Natural killer cell treated with Interleukin-12 subunit alpha and Interleukin-12 subunit beta and Interleukin-15 and Interleukin-18, amount 100 ng/mL, for 72 hours (primary cell): ENCODE results near the gene UNCX. TPM values are rescaled to one million over a fixed set of nuclear protein-coding genes. Genes with fewer than 3 reads are reported as not detected.

Experiments used
- ATAC-seq, 2 donors: fragments of 150-1000 bp; cut with Tn5 transposase in 1 of 2; sonication (Bioruptor Pico), chemical (Tn5 transposase) in 1 of 2; 2 replicates each; pipeline ENCODE4 v1.10.0; 2021
- DNase-seq: peaks from one replicate; pipeline ENCODE4 v3.0.0; 2022; ENCODE audit warnings: low spot score
- H3K27ac Mint-ChIP-seq, 2 donors: 1 replicate in 1 of 2; 2 replicates in 1 of 2; pipeline ENCODE4 v1.8.0; 2022; ENCODE audit warnings: mixed read lengths in 2 of 2, mild to moderate bottlenecking in 1 of 2, moderate library complexity in 1 of 2
- H3K27me3 Mint-ChIP-seq, 2 donors: 1 replicate in 1 of 2; 2 replicates in 1 of 2; pipeline ENCODE4 v1.8.0; 2022; ENCODE audit warnings: mixed read lengths in 2 of 2
- H3K36me3 Mint-ChIP-seq: one replicate; pipeline ENCODE4 v1.8.0; 2022; ENCODE audit warnings: mixed read lengths
- H3K4me1 Mint-ChIP-seq, 2 donors: 1 replicate in 1 of 2; 2 replicates in 1 of 2; pipeline ENCODE4 v1.8.0; 2022; ENCODE audit warnings: low read depth in 2 of 2, mixed read lengths in 2 of 2, mild to moderate bottlenecking in 1 of 2
- H3K4me3 Mint-ChIP-seq: one replicate; pipeline ENCODE4 v1.8.0; 2022; ENCODE audit warnings: mixed read lengths
- H3K9me3 Mint-ChIP-seq: 2 replicates; pipeline ENCODE4 v1.8.0; 2022; ENCODE audit warnings: mixed read lengths
- total RNA-seq, 2 donors: library from RNA; stranded (reverse); gene quantifications; one replicate each; pipeline ENCODE4 v1.2.3, GENCODE V29; 2022

UNCX gene
- total RNA-seq, 2 donors from 2014 or later = not detected

- no peaks in the 10 kb centered on the region for H3K9me3 Mint-ChIP-seq
- no peak overlapping the region for H3K4me3 Mint-ChIP-seq
- DNase-seq = peak; percentile 54
- peaks cover 14 to 16% of the 10 kb centered on the region in 2 donors for H3K4me1 Mint-ChIP-seq
- peaks cover 31 to 45% of the 10 kb centered on the region in 2 donors for H3K27me3 Mint-ChIP-seq
- no peak for ATAC-seq
- H3K27ac Mint-ChIP-seq = peak overlapping the region in 1 of 2 donors; percentile 37
- peaks cover 4% of the 10 kb centered on the region for H3K36me3 Mint-ChIP-seq
Measured at GRCh38 chr7:1231214-1232102, 1.2 kb upstream of the UNCX start.

DNA sequence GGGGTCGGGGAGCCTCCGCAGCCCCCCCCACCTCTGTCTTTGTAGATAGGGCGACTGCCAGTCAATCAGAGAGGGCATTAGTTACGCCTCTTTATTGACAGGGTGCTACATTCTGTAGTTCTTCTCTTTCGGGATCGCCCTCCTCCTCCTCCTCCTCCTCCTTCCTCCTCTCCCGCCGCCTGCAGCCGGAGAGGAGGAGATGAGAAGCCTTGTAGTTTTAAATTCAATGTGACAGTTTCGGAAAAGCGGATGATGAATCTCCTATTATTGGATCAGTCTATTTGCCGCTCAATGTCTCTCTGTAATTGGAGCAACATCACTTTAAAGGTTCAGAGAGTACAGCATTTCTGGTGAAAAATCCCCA, 587 bp upstream of the UNCX start:
- DNase-seq (no peak), ATAC-seq (no peak)
- Mint-ChIP-seq H3K27ac (peak overlapping the region in 1 of 2 donors; percentile 37), H3K9me3 (no peaks in the 10 kb centered on the region), H3K36me3 (peaks cover 4% of the 10 kb centered on the region), H3K4me3 (peak overlapping the region; percentile 26), H3K4me1 (peaks cover 14 to 16% of the 10 kb centered on the region in 2 donors), H3K27me3 (peaks cover 31 to 45% of the 10 kb centered on the region in 2 donors)

DNA sequence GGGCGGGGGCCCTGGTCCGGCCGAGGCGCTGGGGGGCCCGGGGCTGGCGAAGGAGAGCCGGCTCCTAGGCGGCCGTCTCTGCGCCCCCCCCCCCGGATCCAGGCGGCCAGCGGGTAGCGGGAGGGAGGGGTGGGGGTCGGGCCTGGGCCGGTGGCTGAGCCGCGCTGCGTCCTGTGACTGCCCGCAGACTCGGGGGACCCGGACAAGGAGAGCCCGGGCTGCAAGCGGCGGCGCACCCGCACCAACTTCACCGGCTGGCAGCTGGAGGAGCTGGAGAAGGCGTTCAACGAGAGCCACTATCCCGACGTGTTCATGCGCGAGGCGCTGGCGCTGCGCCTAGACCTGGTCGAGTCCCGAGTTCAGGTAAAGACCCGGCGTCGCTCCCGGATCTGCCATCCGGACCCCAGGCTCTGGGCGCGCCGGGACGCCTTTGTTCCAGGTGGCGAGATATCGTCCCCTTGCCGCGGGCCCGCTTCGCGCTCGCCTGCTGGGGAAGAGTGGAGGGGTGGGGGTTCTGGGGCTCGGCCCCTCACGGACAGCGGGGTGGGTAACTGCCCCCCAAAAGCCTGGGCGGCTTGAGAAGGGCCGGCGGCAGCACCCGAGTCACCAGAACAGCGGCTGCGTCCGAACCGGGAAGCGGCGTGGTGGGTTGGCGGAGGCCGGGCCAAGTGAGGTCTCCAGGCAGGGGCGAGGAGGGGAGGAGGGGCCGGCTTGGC, 819 bp downstream of the UNCX start:
- peak; percentile 49 for DNase-seq
- Mint-ChIP-seq H3K4me1 (peaks cover 14 to 16% of the 10 kb centered on the region in 2 donors), H3K27ac (no peak overlapping the region), H3K36me3 (peaks cover 4% of the 10 kb centered on the region), H3K27me3 (peaks cover 27 to 38% of the 10 kb centered on the region in 2 donors), H3K9me3 (no peaks in the 10 kb centered on the region), H3K4me3 (no peak overlapping the region)
- no peak for ATAC-seq

DNA sequence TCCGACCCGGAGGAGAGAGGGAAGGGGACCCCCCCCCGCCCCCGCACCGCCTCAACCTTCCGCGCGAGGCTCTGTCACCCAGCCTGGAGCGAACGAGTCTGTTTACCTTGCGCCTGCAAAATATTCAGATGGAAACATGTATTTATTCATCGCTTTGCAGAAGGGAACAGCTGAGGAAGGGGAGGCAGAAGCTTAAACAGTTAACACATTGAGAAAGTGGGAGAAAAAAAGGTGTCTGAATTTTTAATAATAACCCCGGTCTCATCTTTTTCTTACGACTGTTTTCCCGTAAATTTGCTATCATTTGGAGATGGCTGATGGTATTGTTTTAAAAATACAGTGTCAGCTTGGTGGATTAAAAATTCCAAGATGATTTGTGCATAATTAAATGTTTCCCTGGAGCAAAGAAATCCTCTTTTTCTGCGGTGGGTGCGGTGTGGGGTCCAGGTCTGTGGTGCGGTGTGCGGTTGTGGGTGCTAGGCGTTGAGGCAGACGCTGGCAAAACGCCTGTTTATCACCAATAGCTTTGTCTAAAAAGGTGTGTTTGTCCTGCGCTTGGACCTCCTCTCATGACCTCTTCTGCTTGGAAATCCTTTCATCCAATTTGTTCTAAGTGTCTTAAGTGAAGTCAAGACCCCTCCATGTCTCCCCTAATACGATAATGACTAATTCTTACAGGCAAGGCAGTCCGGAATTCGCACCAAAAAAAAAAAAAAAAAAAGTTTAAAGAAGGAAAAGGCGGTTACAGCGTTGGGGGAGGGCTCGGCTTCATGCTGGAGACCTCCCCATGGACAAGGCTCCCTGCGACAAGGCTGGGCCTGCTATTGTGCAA, 1.6 kb downstream of the UNCX start:
- Mint-ChIP-seq H3K9me3 (no peaks in the 10 kb centered on the region), H3K4me3 (peak overlapping the region; percentile 51), H3K27me3 (peaks cover 31 to 39% of the 10 kb centered on the region in 2 donors), H3K36me3 (peaks cover 4% of the 10 kb centered on the region), H3K27ac (peak overlapping the region; percentile 31 to 62), H3K4me1 (peaks cover 14 to 16% of the 10 kb centered on the region in 2 donors)
- ATAC-seq (no peak), DNase-seq (no peak)

- Mint-ChIP-seq H3K9me3 (no peaks in the 10 kb centered on the region), H3K27ac (peak overlapping the region; percentile 31 to 62), H3K4me1 (peaks cover 14 to 18% of the 10 kb centered on the region in 2 donors), H3K27me3 (peaks cover 35 to 45% of the 10 kb centered on the region in 2 donors), H3K36me3 (peaks cover 4% of the 10 kb centered on the region), H3K4me3 (peak overlapping the region; percentile 51)
- peak; percentile 63 for DNase-seq
- peak; percentile 70 to 74 for ATAC-seq
Measured at GRCh38 chr7:1234881-1235500, 2.3 kb downstream of the UNCX start.

DNA sequence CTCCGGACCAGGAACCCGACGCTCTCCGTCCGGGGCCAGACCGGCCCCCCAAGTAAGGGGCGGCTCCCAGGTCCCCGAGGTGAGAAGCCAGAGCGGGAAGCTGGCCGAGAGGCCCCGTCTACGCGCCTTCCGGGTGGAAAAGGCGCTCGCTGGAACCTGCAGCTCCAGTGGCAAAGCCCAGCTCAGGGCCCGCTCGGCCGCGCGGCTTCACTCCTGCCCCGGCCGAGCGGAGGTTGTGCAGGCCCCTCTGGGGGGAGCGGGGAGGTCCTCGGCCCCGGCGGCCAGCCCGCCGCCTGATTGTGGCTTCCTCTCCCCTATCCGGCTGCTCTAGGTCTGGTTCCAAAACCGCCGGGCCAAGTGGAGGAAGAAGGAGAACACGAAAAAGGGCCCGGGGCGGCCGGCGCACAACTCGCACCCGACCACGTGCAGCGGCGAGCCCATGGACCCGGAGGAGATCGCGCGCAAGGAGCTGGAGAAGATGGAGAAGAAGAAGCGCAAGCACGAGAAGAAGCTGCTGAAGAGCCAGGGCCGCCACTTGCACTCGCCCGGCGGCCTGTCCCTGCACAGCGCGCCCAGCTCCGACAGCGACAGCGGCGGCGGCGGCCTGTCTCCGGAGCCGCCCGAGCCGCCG, 2.9 kb downstream of the UNCX start:
- no peak overlapping the region for H3K27ac Mint-ChIP-seq
- ATAC-seq (peak in 1 of 2 donors; percentile 12), DNase-seq (no peak)
- peaks cover 36 to 44% of the 10 kb centered on the region in 2 donors for H3K27me3 Mint-ChIP-seq
- no peaks in the 10 kb centered on the region for H3K9me3 Mint-ChIP-seq
- peaks cover 14 to 18% of the 10 kb centered on the region in 2 donors for H3K4me1 Mint-ChIP-seq
- peak overlapping the region; percentile 32 for H3K4me3 Mint-ChIP-seq
- peaks cover 4% of the 10 kb centered on the region for H3K36me3 Mint-ChIP-seq

GRCh38 chr7:1236132-1236661, 3.5 kb downstream of the UNCX start:
- H3K27ac Mint-ChIP-seq = no peak overlapping the region
- DNase-seq (no peak), ATAC-seq (no peak)
- peaks cover 14 to 18% of the 10 kb centered on the region in 2 donors for H3K4me1 Mint-ChIP-seq
- peaks cover 4% of the 10 kb centered on the region for H3K36me3 Mint-ChIP-seq
- no peaks in the 10 kb centered on the region for H3K9me3 Mint-ChIP-seq
- H3K4me3 Mint-ChIP-seq = no peak overlapping the region
- H3K27me3 Mint-ChIP-seq = peaks cover 33 to 45% of the 10 kb centered on the region in 2 donors

DNA sequence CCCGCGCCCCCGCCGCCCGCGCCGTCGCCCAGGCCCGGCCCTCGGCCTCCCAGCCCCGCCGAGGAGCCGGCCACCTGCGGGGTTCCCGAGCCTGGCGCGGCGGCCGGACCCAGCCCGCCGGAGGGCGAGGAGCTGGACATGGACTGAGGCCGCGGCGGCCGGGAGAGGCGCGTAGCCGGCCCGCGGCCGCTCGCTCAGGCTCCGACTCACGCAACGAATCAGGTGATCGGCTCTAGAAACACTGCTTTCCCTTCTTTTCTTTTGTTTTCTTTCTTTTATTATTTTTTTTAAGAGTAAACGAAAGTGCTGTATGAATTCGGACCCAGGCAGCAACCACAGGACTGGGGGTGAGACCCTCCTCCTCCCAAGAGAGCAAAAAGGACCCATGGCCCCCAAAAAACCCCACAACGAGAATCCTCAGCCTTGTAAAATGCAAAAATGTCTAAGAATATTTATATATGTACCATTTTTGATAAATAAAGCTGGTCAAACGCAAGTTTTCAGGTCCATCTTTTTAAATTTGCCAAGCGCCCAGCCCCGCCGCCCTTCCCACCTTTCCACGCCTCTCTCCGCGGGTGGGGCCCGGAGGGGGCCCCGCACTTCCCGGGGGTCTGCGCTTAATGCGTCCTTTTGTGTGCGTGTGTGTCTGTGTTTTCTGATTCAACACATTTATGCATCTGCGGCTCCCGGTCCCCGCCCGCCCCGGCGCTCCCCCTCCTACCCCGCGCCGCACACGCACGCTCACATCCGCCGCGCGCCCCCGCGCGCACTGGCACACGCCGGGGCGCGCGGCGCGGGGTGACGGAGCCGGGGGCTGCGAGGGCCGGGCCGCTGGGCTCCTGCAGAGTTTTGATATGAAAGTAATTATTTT, 4.4 kb downstream of the UNCX start:
- Mint-ChIP-seq H3K9me3 (no peaks in the 10 kb centered on the region), H3K27me3 (peaks cover 31 to 39% of the 10 kb centered on the region in 2 donors), H3K36me3 (peaks cover 4% of the 10 kb centered on the region), H3K4me1 (peaks cover 12 to 16% of the 10 kb centered on the region in 2 donors), H3K4me3 (no peak overlapping the region), H3K27ac (peak overlapping the region in 1 of 2 donors; percentile 56)
- DNase-seq (no peak), ATAC-seq (no peak)

DNA sequence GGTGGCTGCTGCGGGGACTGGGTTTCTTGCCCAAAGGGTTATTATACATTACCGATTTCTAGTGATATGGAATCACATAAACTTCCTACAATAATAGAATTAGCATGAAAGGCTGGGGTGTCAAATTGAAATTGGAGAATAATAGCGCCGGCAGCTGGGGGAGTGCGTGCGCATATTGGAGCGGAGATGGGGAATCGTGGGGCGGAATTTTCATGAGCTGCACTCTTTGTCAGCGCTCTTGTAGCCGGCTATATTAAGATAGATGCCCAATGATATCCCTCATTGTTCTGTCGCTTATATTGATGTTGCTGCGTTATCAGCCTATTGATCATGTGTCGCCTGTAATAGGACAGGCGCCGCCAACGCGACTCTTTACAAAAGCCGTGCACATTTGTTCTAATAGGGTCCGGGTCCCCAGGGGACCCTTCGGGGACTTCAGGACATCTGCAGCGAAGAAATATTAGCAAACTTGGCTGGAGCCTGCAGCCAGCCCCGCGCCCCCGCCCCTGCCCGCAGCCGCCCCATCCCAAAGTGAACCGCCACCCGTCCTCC, 5.1 kb downstream of the UNCX start:
- DNase-seq = no peak

GRCh38 chr7:1238450-1238882, 5.8 kb downstream of the UNCX start:
- H3K9me3 Mint-ChIP-seq = no peaks in the 10 kb centered on the region
- no peak overlapping the region for H3K27ac Mint-ChIP-seq
- peaks cover 4% of the 10 kb centered on the region for H3K36me3 Mint-ChIP-seq
- no peak for DNase-seq
- H3K4me3 Mint-ChIP-seq = no peak overlapping the region
- ATAC-seq = no peak
- H3K4me1 Mint-ChIP-seq = peaks cover 9 to 13% of the 10 kb centered on the region in 2 donors
- peaks cover 31 to 40% of the 10 kb centered on the region in 2 donors for H3K27me3 Mint-ChIP-seq

More for the DNA sequence above, 5.1 kb downstream of the UNCX start:
- Mint-ChIP-seq H3K27me3 (peaks cover 29 to 34% of the 10 kb centered on the region in 2 donors), H3K4me1 (peaks cover 9 to 13% of the 10 kb centered on the region in 2 donors), H3K9me3 (no peaks in the 10 kb centered on the region), H3K36me3 (peaks cover 4% of the 10 kb centered on the region), H3K4me3 (no peak overlapping the region), H3K27ac (peak overlapping the region in 1 of 2 donors; percentile 56)
- ATAC-seq = no peak

DNA sequence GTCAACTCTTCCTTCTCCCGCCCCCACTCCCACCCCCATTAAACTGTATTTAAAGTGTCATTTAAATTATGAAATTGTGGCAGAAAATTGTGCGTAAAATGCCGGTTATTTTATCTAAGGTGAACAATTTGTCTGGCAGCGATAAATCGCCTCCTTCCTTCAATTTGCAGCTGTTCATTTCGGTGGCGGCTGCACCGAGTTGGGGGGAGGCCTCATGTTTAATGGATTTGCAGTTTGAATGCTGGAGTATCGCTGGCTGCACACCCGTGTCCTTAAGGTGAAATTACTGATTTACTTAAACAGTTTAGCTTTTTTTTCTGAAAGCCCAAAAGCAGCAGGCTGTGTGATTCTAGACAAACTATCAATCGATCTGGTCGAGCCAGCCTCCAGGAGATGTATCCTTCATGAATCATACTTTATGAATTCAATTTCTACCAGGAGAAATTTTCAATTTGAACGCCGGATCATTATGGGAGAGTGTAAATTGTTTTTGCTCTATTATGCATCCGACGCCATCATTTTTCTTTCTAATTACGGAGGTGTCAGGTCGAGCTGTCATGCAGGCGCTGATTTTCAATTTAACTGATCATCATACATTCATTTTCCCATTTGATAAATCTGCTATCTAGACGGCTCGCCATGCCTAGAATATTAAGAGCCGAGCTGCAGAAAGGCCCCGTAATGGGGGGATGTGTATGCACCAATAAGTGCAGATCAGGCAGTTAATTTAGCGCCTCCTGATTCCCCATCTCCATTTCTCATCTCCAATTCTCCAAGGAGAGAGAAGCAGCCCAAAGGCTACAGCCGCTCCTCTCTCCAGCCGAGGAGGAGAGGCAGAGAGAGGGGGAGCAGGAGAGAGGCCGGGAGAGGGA, 6.5 kb downstream of the UNCX start:
- H3K4me1 Mint-ChIP-seq = peaks cover 9 to 13% of the 10 kb centered on the region in 2 donors
- no peaks in the 10 kb centered on the region for H3K9me3 Mint-ChIP-seq
- H3K27ac Mint-ChIP-seq = peak overlapping the region in 1 of 2 donors; percentile 56
- DNase-seq (no peak), ATAC-seq (no peak)
- no peak overlapping the region for H3K4me3 Mint-ChIP-seq
- H3K27me3 Mint-ChIP-seq = peaks cover 31 to 40% of the 10 kb centered on the region in 2 donors
- H3K36me3 Mint-ChIP-seq = peaks cover 4% of the 10 kb centered on the region
